Peyer's patch (tissue), 4 donors: ENCODE measurements around the gene PSD4.

ENCODE experiments used
- CTCF ChIP-seq, 6 experiments: fragments of 450-650 bp in 4 of 6; fragments of 200-600 bp in 2 of 6; sonication (generic) in 1 of 6; IDR thresholded peaks; one replicate each; pipeline ENCODE4 v1.5.1; 2017 to 2019; ENCODE audit warnings: antibody characterized with exemption in 6 of 6, mild to moderate bottlenecking in 3 of 6, moderate library complexity in 1 of 6
- POLR2A ChIP-seq, 2 donors: fragments of 450-650 bp; IDR thresholded peaks; one replicate each; pipeline ENCODE4 v1.5.1; 2017; ENCODE audit warnings: antibody characterized with exemption in 2 of 2, mild to moderate bottlenecking in 2 of 2, moderate library complexity in 2 of 2

GRCh38 chr2:113216321-113216720 is 42.5 kb downstream of the PSD4 start:
- no peak for TF ChIP-seq CTCF (IDR thresholded peaks at IDR 0.05)
- no peak for TF ChIP-seq POLR2A (IDR thresholded peaks at IDR 0.05)
